SK-N-SH (cell line): ENCODE measurements around the gene SLC14A1. TPM values are rescaled to one million over a fixed set of nuclear protein-coding genes. Genes with fewer than 3 reads are reported as not detected.

Experiments used
- CTCF ChIA-PET: fragments of 300-600, 350-600 bp; formaldehyde crosslinking; extraction: SDS; loops from one replicate; lab custom pipeline; 2021; lab: Yijun Ruan, JAX
- POLR2A ChIA-PET: fragments of 350-600 bp; sonication (Branson Sonifier 250); formaldehyde crosslinking; extraction: SDS; loops from one replicate; lab custom pipeline; 2020; ENCODE audit warnings: antibody characterized with exemption, inconsistent platforms; lab: Yijun Ruan, JAX
- DNase-seq: peaks from one replicate; pipeline ENCODE4 v3.0.0; 2012
- H2AFZ ChIP-seq: fragments of 200-600 bp; sonication (generic); 2 replicates; pipeline ENCODE4 v1.8.1; 2016; ENCODE audit warnings: antibody characterized with exemption, mild to moderate bottlenecking, low read depth
- H3F3A ChIP-seq: fragments of 200-600 bp; sonication (generic); replicated peaks from 2 replicates; pipeline ENCODE3; 2016; ENCODE audit warnings: antibody characterized with exemption, mild to moderate bottlenecking; ENCODE audit not compliant: insufficient read depth
- H3K27ac ChIP-seq, 2 experiments: fragments of 200-500 bp in 1 of 2; fragments of 200-600 bp in 1 of 2; sonication (Bioruptor generic) in 1 of 2; sonication (generic), shearing (Covaris generic) in 1 of 2; 2 replicates each; pipeline versions ENCODE4 v1.5.1 to v1.6.1; 2014 to 2016; ENCODE audit warnings: low read depth in 2 of 2, inconsistent platforms in 1 of 2, low read length in 1 of 2, mild to moderate bottlenecking in 1 of 2, mixed read lengths in 1 of 2
- H3K27me3 ChIP-seq: fragments of 200-600 bp; sonication (generic), shearing (Covaris generic); 2 replicates; pipeline ENCODE4 v1.6.1; 2016; ENCODE audit warnings: mixed run types; ENCODE audit not compliant: insufficient read depth
- H3K36me3 ChIP-seq, 2 experiments: fragments of 200-500 bp in 1 of 2; fragments of 200-600 bp in 1 of 2; sonication (Bioruptor generic) in 1 of 2; sonication (generic) in 1 of 2; replicated peaks in 1 of 2; 2 replicates each; pipeline versions ENCODE3 to v1.5.1; 2014 to 2016; ENCODE audit warnings: low read length in 1 of 2, mild to moderate bottlenecking in 1 of 2; ENCODE audit not compliant: insufficient read depth in 2 of 2, control insufficient read depth in 1 of 2
- H3K4me1 ChIP-seq, 2 experiments: fragments of 200-500 bp in 1 of 2; fragments of 200-600 bp in 1 of 2; sonication (Bioruptor generic) in 1 of 2; sonication (generic), shearing (Covaris generic) in 1 of 2; 2 replicates each; pipeline versions ENCODE4 v1.5.1 to v1.6.1; 2014 to 2016; ENCODE audit warnings: low read depth in 1 of 2, low read length in 1 of 2, mixed run types in 1 of 2; ENCODE audit not compliant: insufficient read depth in 2 of 2, control insufficient read depth in 1 of 2
- H3K4me2 ChIP-seq: fragments of 200-600 bp; sonication (generic), shearing (Covaris generic); 2 replicates; pipeline ENCODE4 v1.6.1; 2017; ENCODE audit warnings: mixed run types
- H3K4me3 ChIP-seq, 2 experiments: fragments of 200-500 bp in 1 of 2; fragments of 200-600 bp in 1 of 2; sonication (Bioruptor generic) in 1 of 2; sonication (generic), shearing (Covaris generic) in 1 of 2; 2 replicates each; pipeline versions ENCODE4 v1.5.1 to v1.8.1; 2014 to 2016; ENCODE audit warnings: low read depth in 2 of 2, inconsistent platforms in 1 of 2, low read length in 1 of 2, mild to moderate bottlenecking in 1 of 2, mixed read lengths in 1 of 2, moderate library complexity in 1 of 2
- H3K79me2 ChIP-seq: fragments of 200-600 bp; sonication (generic); 2 replicates; pipeline ENCODE4 v1.8.1; 2017; ENCODE audit warnings: mild to moderate bottlenecking; ENCODE audit not compliant: insufficient read depth
- H3K9ac ChIP-seq: fragments of 200-600 bp; sonication (generic); 2 replicates; pipeline ENCODE4 v1.6.1; 2017; ENCODE audit warnings: mixed run types
- H3K9me2 ChIP-seq: fragments of 200-600 bp; sonication (generic); 2 replicates; pipeline ENCODE4 v1.6.1; 2017; ENCODE audit warnings: mixed run types
- H3K9me3 ChIP-seq: fragments of 200-600 bp; sonication (generic); 2 replicates; pipeline ENCODE4 v1.6.1; 2017; ENCODE audit warnings: mixed run types, mild to moderate bottlenecking, moderate library complexity
- H4K20me1 ChIP-seq: fragments of 200-600 bp; sonication (generic); 2 replicates; pipeline ENCODE4 v1.6.1; 2017; ENCODE audit warnings: mild to moderate bottlenecking, mixed run types; ENCODE audit not compliant: insufficient read depth
- FOXJ3 ChIP-seq: sonication (generic); formaldehyde crosslinking; IDR thresholded peaks from 2 replicates; pipeline ENCODE4 v1.5.1; 2020; ENCODE audit warnings: mild to moderate bottlenecking, missing genetic modification reagents
- FOXM1 ChIP-seq: IDR thresholded peaks from 2 replicates; pipeline ENCODE4 v1.4.0; 2012; ENCODE audit warnings: low read depth, mild to moderate bottlenecking
- GABPA ChIP-seq: IDR thresholded peaks from 2 replicates; pipeline ENCODE4 v1.4.0; 2012; ENCODE audit warnings: low read depth, mild to moderate bottlenecking
- IRF3 ChIP-seq: fragments of 150-350 bp; IDR thresholded peaks from 2 replicates; pipeline ENCODE4 v1.6.1; 2016; ENCODE audit warnings: mild to moderate bottlenecking, low read depth, low read length
- MEF2A ChIP-seq: IDR thresholded peaks from 2 replicates; pipeline ENCODE4 v1.4.0; 2012; ENCODE audit warnings: low read depth, borderline replicate concordance
- NFIC ChIP-seq: IDR thresholded peaks from 2 replicates; pipeline ENCODE4 v1.4.0; 2012; ENCODE audit warnings: borderline replicate concordance
- NRF1 ChIP-seq: IDR thresholded peaks from 2 replicates; pipeline ENCODE4 v1.6.1; 2012; ENCODE audit warnings: low read depth, mild to moderate bottlenecking, low read length
- POLR2AphosphoS5 ChIP-seq: IDR thresholded peaks from 2 replicates; pipeline ENCODE4 v1.6.1; 2012; ENCODE audit warnings: low read depth, low read length
- RAD21 ChIP-seq: IDR thresholded peaks from 2 replicates; pipeline ENCODE4 v1.6.1; 2012; ENCODE audit warnings: mild to moderate bottlenecking, low read length
- RFX5 ChIP-seq: IDR thresholded peaks from 2 replicates; pipeline ENCODE4 v1.6.1; 2012; ENCODE audit warnings: mild to moderate bottlenecking, improper control_type of control experiment, low read length
- RXRA ChIP-seq: IDR thresholded peaks from 2 replicates; pipeline ENCODE4 v1.4.0; 2012; ENCODE audit warnings: low read depth, mild to moderate bottlenecking, borderline replicate concordance
- SIN3A ChIP-seq: IDR thresholded peaks from 2 replicates; pipeline ENCODE4 v1.6.1; 2012; ENCODE audit warnings: low read depth, mild to moderate bottlenecking, low read length, moderate library complexity, borderline replicate concordance
- SMC3 ChIP-seq: IDR thresholded peaks from 2 replicates; pipeline ENCODE4 v1.6.1; 2012; ENCODE audit warnings: low read depth, low read length, improper control_type of control experiment
- TAF1 ChIP-seq: IDR thresholded peaks from 2 replicates; pipeline ENCODE4 v1.6.1; 2012; ENCODE audit warnings: low read depth, mild to moderate bottlenecking, low read length, moderate library complexity, borderline replicate concordance
- USF1 ChIP-seq: IDR thresholded peaks from 2 replicates; pipeline ENCODE4 v1.4.0; 2012; ENCODE audit warnings: low read depth, borderline replicate concordance
- YY1 ChIP-seq: IDR thresholded peaks from 2 replicates; pipeline ENCODE4 v1.4.0; 2012; ENCODE audit warnings: low read depth, mild to moderate bottlenecking
- WGBS: methylation state at CpG from one replicate; pipeline ENCODE4 v1.1.6; 2017; ENCODE audit warnings: low lambda C conversion rate; 5-methylcytosine and 5-hydroxymethylcytosine counted together
- polyA plus RNA-seq, 3 experiments: library from polyadenylated mRNA; depleted of rRNA; stranded (reverse); fragments of >200 nt; gene quantifications; 2 replicates each; pipeline ENCODE4 v1.2.3, GENCODE V29; 2012
- TF ChIP-seq, protein P1 (sequence below): IDR thresholded peaks from 2 replicates; pipeline ENCODE4 v1.6.1; 2012; ENCODE audit warnings: mild to moderate bottlenecking, low read depth, low read length, moderate library complexity

SLC14A1 gene
- polyA plus RNA-seq, 1 of the 3 experiments (the other 2 are of a cell fraction): 2.4 TPM

DNA sequence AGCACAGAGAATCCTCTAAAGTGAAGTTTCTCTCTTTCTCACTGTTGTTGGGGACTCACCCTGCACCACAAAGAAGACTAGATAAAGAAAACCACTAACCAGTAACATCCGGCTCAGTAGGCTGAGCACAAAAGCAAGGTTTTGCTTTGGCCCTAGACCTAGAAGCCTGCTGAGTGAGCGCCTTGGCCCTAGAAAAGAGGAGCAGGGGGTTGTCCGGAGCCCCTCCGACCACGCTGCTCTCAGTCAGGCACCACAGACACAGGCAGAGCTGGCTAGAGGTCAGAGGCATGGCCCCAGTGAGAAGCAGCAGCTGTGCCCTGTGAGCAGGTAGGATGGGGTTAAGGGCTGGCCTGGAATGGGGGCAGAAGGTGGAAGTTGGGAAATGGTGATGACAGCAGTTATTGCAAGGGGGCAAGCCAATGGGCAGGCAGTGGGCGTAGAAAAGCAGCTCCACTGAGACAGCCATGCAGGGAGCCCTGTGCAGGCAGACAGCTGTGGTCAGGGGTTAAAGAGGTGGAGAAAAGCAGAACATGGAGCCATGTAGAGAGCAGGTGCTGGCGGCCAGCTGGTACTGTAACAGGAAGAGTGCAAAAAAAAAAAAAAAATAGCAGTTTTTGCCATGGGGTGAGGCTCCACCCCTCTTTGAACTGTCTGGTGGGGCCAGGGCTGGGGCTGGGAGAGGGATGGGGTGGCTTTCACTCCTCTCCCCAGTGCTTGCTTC is 36.9 kb upstream of the SLC14A1 start:
- ChIA-PET POLR2A (no interaction called here), CTCF (interaction anchor here (0.7 to 8.4 kb wide), 10 partner anchors 12 to 386 kb away, joined by 3 to 58 read pairs (median 6); no protein-coding TSS in a partner anchor)
- Histone ChIP-seq H3K9ac (no peak overlapping the region), H3K9me3 (no peaks in the 10 kb centered on the region), H3K4me2 (no peak overlapping the region), H3K9me2 (no peaks in the 10 kb centered on the region), H3F3A (no peaks in the 10 kb centered on the region), H4K20me1 (no peaks in the 10 kb centered on the region), H3K4me3 (no peak overlapping the region), H3K79me2 (no peaks in the 10 kb centered on the region), H3K36me3 (no peaks in the 10 kb centered on the region), H3K27me3 (no peaks in the 10 kb centered on the region), H3K4me1 (peaks cover 0 to 15% of the 10 kb centered on the region in 2 experiments; a peak in 1 of 4 replicates), H2AFZ (no peak overlapping the region), H3K27ac (no peak overlapping the region)
- 87% methylated on average over 7 of the region's 7 CpGs for WGBS
- no peak for TF ChIP-seq RXRA
- no peak for TF ChIP-seq YY1
- no peak for TF ChIP-seq RAD21
- TF ChIP-seq NRF1: no peak
- no peak for TF ChIP-seq FOXM1
- TF ChIP-seq POLR2AphosphoS5: no peak
- TF ChIP-seq SIN3A: no peak
- no peak for TF ChIP-seq IRF3
- no peak for TF ChIP-seq NFIC
- TF ChIP-seq GABPA: no peak
- no peak for TF ChIP-seq RFX5
- TF ChIP-seq MEF2A: no peak
- no peak for TF ChIP-seq USF1
- TF ChIP-seq SMC3: no peak
- TF ChIP-seq TAF1: no peak
- TF ChIP-seq, protein P1, sequence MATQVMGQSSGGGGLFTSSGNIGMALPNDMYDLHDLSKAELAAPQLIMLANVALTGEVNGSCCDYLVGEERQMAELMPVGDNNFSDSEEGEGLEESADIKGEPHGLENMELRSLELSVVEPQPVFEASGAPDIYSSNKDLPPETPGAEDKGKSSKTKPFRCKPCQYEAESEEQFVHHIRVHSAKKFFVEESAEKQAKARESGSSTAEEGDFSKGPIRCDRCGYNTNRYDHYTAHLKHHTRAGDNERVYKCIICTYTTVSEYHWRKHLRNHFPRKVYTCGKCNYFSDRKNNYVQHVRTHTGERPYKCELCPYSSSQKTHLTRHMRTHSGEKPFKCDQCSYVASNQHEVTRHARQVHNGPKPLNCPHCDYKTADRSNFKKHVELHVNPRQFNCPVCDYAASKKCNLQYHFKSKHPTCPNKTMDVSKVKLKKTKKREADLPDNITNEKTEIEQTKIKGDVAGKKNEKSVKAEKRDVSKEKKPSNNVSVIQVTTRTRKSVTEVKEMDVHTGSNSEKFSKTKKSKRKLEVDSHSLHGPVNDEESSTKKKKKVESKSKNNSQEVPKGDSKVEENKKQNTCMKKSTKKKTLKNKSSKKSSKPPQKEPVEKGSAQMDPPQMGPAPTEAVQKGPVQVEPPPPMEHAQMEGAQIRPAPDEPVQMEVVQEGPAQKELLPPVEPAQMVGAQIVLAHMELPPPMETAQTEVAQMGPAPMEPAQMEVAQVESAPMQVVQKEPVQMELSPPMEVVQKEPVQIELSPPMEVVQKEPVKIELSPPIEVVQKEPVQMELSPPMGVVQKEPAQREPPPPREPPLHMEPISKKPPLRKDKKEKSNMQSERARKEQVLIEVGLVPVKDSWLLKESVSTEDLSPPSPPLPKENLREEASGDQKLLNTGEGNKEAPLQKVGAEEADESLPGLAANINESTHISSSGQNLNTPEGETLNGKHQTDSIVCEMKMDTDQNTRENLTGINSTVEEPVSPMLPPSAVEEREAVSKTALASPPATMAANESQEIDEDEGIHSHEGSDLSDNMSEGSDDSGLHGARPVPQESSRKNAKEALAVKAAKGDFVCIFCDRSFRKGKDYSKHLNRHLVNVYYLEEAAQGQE: no peak
- TF ChIP-seq FOXJ3: no peak
- no peak for DNase-seq
